OCI-LY3 (cell line): ENCODE results near the gene TDRD9.

ENCODE experiments used
- CTCF ChIP-seq: fragments of 200-600, 300-600 bp; sonication (generic); IDR thresholded peaks from 2 replicates; pipeline ENCODE4 v1.5.1; 2014; ENCODE audit warnings: antibody characterized with exemption, low read length, low read depth
- EZH2phosphoT487 ChIP-seq: fragments of 200-600 bp; shearing (Covaris generic); IDR thresholded peaks from 2 replicates; pipeline ENCODE4 v1.6.1; 2018; ENCODE audit warnings: antibody characterized with exemption, mixed run types, low read depth

- TF ChIP-seq CTCF (no peak), EZH2phosphoT487 (no peak)
These were observed 141.3 kb downstream of the TDRD9 start for GRCh38 chr14:104069541-104069940.
